ENCODE data around the gene PPM1J. TPM values are rescaled to one million over a fixed set of nuclear protein-coding genes. Genes with fewer than 3 reads are reported as not detected.

PPM1J gene
- total and polyA plus RNA-seq, 9 of the 15 experiments (the other 6 are each of a cell fraction or from before 2014, with no cell fraction given), result 0.25 to 10.5 (median 4.2) TPM

DNA sequence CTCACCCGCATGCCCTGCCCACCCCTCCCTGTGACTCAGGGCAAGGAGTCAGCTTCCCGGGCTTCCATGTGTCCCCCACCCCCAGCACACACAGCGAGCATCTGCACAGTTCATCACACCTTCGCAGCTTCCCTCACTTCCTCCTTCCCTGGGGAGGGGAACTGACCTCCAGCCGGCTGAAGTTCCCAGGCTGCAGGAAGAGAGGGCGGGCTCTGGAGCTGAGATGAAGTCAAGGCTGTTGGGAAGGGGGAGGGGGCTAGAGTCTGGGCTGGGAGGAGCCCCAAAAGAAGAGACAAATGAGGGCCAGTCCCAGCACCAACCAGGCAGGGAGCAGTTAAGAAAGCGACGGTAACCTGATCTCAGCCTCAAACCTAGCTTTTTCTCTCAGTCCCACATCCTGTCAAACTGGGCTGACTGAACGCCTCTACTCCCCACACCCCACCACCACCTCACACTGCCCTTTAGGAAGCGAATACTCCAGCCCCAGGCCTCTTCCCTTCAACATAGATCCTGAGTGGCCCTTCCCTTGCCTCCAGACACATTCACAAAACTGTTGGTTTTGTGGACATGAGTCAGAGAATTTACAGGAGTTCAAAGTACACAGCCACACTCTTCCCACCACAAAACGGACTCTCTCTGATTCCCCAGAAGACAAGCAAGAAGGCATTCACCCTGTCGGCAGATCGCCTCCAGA is 10.1 kb downstream of the PPM1J start (continued):
- TF ChIP-seq ZNF41 (CRISPR knock-in tag; conservative IDR thresholded peaks at IDR 0.05) (no peak), ZNF699 (CRISPR knock-in tag; IDR thresholded peaks at IDR 0.05; ENCODE audit: insufficient replicate concordance) (no peak), FOXM1 (IDR thresholded peaks at IDR 0.05; ENCODE audit: low read depth) (0 out of 2 replicates have a peak, but pooled peaks have one; percentile 4), FOXM1 (CRISPR knock-in tag; IDR thresholded peaks at IDR 0.05; ENCODE audit: low read depth) (no peak; the same call in 1 of the 2 replicates), YBX1 (IDR thresholded peaks at IDR 0.05) (no peak), KLF10 (CRISPR knock-in tag; IDR thresholded peaks at IDR 0.05) (no peak), CEBPG (CRISPR knock-in tag; IDR thresholded peaks at IDR 0.05) (no peak), CEBPG (tag; conservative IDR thresholded peaks at IDR 0.05 in 1 of 2, IDR thresholded peaks at IDR 0.05 in 1 of 2) (no peak), FOXJ2 (tag; IDR thresholded peaks at IDR 0.05) (no peak), ZBTB8A (IDR thresholded peaks at IDR 0.05; ENCODE audit: partially characterized antibody) (no peak), PRPF4 (IDR thresholded peaks at IDR 0.05; ENCODE audit: insufficient read depth, low read depth, low read length, poor library complexity, severe bottlenecking) (no peak), E2F3 (CRISPR knock-in tag; IDR thresholded peaks at IDR 0.05) (no peak), COPS2 (conservative IDR thresholded peaks at IDR 0.05) (no peak), RCOR1 (IDR thresholded peaks at IDR 0.05; ENCODE audit: borderline replicate concordance in 1 of 2, low read depth in 2 of 2, low read length in 2 of 2) (peak in 1 of 2 experiments; percentile 91; a peak in 2 of 4 replicates), ARID1B (IDR thresholded peaks at IDR 0.05) (peak; percentile 66), BRCA1 (IDR thresholded peaks at IDR 0.05) (no peak), BRCA1 (CRISPR knock-in tag; IDR thresholded peaks at IDR 0.05) (no peak)
- TF ChIP-seq, protein P1, sequence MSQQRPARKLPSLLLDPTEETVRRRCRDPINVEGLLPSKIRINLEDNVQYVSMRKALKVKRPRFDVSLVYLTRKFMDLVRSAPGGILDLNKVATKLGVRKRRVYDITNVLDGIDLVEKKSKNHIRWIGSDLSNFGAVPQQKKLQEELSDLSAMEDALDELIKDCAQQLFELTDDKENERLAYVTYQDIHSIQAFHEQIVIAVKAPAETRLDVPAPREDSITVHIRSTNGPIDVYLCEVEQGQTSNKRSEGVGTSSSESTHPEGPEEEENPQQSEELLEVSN (IDR thresholded peaks at IDR 0.05; ENCODE audit: borderline replicate concordance in 1 of 2, extremely low read depth in 1 of 2, insufficient read depth in 1 of 2, insufficient read length in 1 of 2, low read depth in 1 of 2, low read length in 1 of 2, poor library complexity in 1 of 2, severe bottlenecking in 1 of 2), result peak; percentile 94 to 98
- TF ChIP-seq, protein P2, sequence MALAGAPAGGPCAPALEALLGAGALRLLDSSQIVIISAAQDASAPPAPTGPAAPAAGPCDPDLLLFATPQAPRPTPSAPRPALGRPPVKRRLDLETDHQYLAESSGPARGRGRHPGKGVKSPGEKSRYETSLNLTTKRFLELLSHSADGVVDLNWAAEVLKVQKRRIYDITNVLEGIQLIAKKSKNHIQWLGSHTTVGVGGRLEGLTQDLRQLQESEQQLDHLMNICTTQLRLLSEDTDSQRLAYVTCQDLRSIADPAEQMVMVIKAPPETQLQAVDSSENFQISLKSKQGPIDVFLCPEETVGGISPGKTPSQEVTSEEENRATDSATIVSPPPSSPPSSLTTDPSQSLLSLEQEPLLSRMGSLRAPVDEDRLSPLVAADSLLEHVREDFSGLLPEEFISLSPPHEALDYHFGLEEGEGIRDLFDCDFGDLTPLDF (CRISPR knock-in tag; IDR thresholded peaks at IDR 0.05), result no peak
- TF ChIP-seq, protein P3, sequence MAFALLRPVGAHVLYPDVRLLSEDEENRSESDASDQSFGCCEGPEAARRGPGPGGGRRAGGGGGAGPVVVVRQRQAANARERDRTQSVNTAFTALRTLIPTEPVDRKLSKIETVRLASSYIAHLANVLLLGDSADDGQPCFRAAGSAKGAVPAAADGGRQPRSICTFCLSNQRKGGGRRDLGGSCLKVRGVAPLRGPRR (CRISPR knock-in tag; IDR thresholded peaks at IDR 0.05), result no peak
- TF ChIP-seq, protein P4, sequence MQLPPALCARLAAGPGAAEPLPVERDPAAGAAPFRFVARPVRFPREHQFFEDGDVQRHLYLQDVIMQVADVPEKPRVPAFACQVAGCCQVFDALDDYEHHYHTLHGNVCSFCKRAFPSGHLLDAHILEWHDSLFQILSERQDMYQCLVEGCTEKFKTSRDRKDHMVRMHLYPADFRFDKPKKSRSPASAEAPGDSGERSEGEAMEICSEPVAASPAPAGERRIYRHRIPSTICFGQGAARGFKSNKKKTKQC (CRISPR knock-in tag; IDR thresholded peaks at IDR 0.05), result no peak
